ENCODE measurements around the gene MAMLD1.

MAMLD1 gene

GRCh38 chrX:150506020-150506419 is 142.9 kb downstream of the MAMLD1 start:
- no peak for DNase-seq

DNA sequence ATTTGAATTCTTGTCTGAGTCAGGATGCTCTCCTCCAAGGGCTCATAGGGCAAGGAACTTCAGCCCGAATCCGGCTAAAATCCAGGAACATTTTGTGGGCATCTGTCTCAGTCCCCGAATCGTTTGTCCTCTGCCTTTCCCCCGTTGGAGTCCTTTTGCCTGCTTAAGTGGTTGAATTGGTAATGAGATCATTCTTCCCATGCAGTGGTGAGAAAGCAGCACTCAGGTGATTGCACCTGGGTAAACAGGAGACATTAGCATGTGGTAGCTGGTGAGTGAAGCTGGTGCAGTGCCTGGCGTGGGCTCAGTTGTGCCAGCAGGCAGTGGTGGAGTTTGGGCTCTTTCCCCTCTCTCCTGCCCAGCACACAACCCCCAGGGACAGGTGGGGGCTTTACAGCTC is 143.4 kb downstream of the MAMLD1 start:
- DNase-seq: no peak

GRCh38 chrX:150507251-150507856 is 144.2 kb downstream of the MAMLD1 start:
- DNase-seq: no peak

GRCh38 chrX:150508018-150508417 is 144.9 kb downstream of the MAMLD1 start:
- DNase-seq: no peak

DNA sequence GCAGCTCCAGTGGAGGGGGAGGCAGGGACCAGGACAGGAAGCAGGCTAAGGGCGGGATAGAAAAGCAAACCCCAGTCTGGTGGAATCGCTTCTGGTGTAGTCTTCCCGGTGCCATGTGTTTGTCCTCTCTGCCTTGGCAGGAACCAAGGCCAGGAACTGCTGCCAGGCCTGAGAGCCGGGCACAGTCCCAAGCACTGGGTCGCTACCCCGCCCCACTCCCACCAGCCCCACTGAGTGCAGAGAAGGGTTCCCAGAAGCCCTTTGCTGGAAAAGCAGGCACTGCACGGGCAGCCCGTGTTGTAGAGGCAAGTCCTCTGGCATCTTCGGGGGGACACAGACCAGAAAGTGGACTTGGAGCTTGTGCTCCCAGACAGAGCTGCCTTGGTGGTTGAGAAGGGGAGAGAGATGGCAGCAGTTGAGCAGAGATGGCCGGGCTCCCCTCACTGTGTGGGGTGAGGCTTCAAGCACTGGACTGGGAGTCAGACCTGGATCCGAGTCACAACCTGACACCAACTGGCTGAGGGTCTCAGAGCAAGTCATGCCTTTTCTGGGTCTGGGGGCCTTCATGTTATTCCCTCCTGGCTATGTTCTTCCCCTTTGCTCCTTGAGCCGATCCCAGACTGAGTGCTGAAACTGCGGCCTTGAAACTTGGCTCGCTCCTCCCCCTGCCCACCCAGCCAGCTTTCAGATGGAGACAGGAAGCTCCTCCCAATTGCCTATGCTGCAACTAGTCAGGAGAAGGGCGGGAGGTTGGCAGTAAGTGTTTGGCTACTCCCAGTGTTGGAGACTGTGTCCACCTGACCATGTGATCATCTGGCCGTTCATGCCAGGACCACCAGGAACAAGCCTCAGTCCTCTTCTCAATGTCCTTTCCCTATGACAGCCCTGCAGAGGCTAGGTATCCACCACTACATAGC is 145.6 kb downstream of the MAMLD1 start:
- no peak for DNase-seq

- no peak for DNase-seq
Observed at GRCh38 chrX:150509703-150510102, 146.6 kb downstream of the MAMLD1 start.

DNA sequence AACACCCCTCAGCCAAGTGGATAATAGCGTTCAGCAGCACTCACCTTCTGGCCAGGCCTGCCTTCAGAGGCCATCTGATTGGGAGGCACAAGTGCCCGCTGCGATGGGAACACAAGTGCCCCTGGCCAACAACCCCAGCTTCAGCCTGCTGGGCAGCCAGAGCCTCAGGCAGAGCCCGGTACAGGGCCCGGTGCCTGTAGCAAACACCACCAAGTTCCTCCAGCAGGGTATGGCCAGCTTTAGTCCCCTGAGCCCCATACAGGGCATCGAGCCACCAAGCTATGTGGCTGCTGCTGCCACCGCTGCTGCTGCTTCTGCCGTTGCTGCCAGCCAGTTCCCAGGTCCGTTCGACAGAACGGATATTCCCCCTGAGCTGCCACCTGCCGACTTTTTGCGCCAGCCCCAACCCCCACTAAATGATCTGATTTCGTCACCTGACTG is 149.4 kb downstream of the MAMLD1 start:
- no peak for DNase-seq

DNA sequence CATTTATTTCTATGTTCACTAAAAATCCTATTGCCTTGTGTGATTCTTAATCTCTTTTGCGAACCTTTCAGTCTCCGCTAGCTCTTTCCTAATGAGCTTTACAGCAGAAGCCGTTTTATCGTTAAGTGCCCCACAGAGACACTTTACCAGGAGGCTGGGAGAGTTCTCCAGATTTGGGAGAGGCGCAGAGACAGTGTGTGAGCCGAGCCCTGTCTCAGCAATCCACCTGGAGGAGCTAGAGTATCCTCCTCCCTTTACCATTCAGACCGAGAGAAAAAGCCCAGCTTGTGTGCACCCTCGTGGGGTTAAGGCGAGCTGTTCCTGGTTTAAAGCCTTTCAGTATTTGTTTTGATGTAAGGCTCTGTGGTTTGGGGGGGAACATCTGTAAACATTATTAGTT is 150.4 kb downstream of the MAMLD1 start:
- DNase-seq: no peak

- no peak for DNase-seq
Observed at GRCh38 chrX:150514462-150514861, 151.3 kb downstream of the MAMLD1 start.

DNA sequence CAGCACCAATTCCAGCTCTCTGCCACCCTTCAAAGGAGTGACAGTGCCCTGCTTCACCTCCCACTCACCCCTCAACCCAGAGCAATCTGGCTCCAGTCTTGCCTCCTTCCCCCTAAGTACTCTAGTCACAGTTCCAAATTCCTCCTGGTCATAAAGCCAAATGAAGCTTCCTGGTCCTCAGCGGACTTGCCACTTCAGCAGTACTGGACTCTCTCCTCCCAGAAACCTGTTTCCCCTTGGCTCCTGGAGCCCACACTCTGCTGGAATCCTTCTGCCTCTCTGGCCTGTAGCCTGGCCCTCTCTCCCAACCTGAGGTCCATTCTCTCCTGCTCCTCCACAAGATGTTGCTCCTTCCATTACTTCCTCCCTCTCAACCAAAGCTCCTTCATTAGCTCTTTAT is 152.7 kb downstream of the MAMLD1 start:
- DNase-seq: no peak

DNA sequence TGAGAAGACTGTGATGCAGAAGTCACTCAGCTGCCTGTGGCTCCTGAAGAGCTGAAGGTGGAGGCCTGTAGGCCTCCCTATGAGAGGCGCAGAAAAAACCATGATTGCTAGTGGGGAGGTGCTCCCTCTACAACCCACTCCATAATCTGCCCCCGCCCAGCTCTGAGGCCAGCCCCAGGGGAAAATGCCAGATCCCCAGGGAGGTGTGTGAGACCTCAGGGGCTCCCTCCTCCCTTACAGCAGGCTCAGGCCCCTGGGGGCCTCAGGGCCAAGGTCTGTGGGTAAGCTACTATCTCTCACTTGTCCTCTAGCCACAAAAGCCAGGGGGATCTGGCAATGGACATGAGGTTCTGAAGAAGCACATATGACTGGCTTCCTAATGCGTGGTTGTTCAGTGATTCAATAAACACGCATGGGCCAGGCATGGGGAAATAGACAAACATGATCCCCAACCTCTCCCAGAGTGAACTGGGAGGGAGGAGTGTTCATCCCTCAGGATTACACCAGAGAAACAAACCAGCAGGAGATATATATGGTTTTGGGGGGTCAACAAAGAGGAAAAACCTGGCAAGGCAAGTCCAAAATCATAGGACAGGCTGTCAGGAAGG is 154.3 kb downstream of the MAMLD1 start:
- DNase-seq: no peak

GRCh38 chrX:150522494-150522893 is 159.4 kb downstream of the MAMLD1 start:
- DNase-seq: no peak

DNA sequence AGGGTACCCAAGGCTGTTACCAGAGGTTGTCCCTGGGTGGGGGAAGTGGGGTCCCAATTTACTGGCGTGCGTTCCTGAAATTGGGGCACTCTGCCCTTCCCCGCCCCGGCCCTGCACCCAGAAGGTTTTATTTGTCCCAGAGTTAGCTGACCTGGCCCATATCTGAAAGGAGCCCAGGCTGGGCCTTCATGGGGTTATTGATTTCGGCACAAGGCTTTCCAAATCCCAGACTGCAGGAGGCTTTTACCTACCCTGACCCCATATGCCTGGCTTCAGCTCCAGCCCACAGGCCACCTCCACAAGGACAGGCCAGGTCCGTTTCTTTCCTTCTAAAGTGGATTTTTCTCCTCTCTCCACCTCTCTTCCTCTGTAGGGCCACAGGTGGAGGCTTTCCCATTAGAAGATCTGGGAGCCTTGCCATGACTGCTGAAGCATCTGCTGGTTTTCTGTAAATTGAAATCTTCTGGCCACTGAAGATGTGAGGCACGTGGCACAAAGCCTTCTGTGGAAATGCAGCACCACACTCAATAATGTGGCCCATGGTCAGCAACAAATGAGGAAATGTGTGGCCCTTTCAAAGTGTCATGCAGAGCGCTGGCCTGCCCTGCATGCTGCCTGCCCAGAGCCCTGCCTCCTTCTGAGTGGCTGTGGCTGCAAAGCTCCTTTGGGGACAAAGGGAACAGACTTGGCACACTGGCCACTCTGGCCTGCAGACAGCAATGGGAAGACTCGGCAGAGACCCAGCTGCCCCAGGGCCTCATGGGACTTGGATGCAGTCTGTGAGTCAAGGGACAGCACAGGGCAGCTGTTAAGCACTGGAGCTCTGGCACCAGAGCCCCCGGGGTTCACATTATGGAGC is 162.2 kb downstream of the MAMLD1 start:
- DNase-seq: no peak

- DNase-seq: no peak
Observed at GRCh38 chrX:150526692-150527091, 163.6 kb downstream of the MAMLD1 start.

GRCh38 chrX:150527108-150527507 is 164.0 kb downstream of the MAMLD1 start:
- no peak for DNase-seq

DNA sequence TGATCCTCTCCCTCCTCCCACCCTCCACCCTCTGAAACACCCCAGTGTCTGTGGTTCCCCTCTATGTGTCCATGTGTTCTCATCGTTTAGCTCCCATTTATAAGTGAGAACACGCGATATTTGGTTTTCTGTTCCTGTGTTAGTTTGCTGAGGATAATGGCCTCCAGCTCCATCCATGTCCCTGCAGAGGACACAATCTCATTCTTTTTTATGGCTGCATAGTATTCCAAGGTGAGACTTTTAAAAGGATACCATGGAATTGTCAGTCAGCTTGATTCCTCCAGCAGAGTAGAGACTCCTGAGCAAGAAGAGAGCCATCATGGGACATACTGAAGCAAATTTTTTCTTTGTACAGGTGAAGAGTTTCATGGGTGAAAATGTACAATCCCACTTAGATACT is 166.5 kb downstream of the MAMLD1 start:
- DNase-seq: no peak

- no peak for DNase-seq
Observed at GRCh38 chrX:150530821-150531220, 167.7 kb downstream of the MAMLD1 start.

GRCh38 chrX:150531467-150531866 is 168.3 kb downstream of the MAMLD1 start:
- DNase-seq: no peak

- DNase-seq: no peak
Observed at GRCh38 chrX:150533863-150534262, 170.7 kb downstream of the MAMLD1 start.

GRCh38 chrX:150536455-150537116 is 173.5 kb downstream of the MAMLD1 start:
- DNase-seq: peak in 1 of 2 experiments; percentile 2

DNA sequence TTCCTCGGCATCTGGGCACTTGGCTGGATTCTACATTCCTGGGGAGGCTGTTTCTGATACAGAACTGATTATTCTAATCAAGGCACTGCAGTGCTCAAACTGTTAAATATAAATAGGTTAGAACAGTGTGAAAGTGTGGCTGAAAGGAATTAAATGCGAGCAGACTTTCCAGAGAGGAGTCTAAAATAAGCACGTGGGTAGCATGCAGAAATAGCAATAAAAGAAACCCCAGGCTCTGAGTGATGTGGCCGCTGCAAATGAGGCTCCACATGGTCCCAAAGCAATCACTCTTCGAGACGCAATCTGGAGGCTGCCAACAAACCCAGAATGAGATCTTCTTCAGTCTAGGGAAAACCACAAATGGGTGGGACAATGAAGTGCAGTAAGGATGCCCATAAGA is 174.7 kb downstream of the MAMLD1 start:
- DNase-seq: no peak

DNA sequence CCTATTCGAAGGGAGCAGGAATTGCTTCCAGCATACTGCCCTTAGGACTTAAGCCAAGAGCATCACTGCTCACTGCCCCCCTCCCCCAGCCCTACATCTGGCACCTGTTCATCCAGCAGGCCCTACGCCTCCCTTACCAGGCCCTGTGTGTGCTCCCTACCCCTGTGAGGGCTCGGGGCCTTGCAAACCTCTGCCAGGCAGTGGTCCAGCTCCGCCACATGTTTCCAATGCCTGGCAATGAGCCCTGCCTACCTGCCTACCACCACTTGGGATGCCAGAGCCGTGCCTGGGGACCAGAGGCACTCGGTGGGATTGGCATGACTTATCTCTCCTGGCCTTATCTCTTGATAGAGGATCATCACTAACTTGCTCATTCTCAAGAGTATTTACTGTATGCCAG is 177.8 kb downstream of the MAMLD1 start:
- no peak for DNase-seq
